ENCODE measurements around the gene UPK1A. TPM values are rescaled to one million over a fixed set of nuclear protein-coding genes. Genes with fewer than 3 reads are reported as not detected.
A peak's percentile ranks its signal among the peaks of the same experiment; 100 is the strongest.

UPK1A gene
- total RNA-seq, 1 donor from 2014 or later, result 0.65 TPM

DNA sequence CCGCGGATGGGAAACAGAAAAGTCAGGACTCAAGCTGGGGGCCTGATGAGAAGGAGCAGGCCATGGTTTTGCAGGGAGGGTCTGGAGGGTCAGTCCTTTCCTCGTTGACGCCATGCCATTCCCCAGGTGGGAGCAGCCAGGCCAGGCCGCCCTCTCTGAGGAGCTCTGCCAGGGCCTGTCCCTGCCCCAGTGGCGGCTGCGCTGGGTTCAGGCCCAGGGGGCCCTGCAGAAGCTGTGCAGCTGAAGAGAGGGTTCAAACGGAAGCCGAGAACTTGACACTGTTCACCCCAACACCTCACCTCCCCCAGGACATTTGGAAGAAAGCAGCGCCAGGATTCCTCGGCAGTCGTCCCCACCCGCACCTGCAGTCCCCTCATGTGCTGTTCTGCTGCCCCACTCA, 43.6 kb upstream of the UPK1A start:
- H3K4me3 Mint-ChIP-seq (ENCODE audit: unreplicated experiment), result no peak overlapping the region
- H3K36me3 Mint-ChIP-seq (ENCODE audit: low read depth), result no peaks in the 10 kb centered on the region
- H3K27ac Mint-ChIP-seq (ENCODE audit: unreplicated experiment), result no peak overlapping the region
- H3K9me3 Mint-ChIP-seq (ENCODE audit: low read depth), result no peaks in the 10 kb centered on the region
- no peaks in the 10 kb centered on the region for H3K27me3 Mint-ChIP-seq (ENCODE audit: low read depth)
- TF ChIP-seq, protein P1, sequence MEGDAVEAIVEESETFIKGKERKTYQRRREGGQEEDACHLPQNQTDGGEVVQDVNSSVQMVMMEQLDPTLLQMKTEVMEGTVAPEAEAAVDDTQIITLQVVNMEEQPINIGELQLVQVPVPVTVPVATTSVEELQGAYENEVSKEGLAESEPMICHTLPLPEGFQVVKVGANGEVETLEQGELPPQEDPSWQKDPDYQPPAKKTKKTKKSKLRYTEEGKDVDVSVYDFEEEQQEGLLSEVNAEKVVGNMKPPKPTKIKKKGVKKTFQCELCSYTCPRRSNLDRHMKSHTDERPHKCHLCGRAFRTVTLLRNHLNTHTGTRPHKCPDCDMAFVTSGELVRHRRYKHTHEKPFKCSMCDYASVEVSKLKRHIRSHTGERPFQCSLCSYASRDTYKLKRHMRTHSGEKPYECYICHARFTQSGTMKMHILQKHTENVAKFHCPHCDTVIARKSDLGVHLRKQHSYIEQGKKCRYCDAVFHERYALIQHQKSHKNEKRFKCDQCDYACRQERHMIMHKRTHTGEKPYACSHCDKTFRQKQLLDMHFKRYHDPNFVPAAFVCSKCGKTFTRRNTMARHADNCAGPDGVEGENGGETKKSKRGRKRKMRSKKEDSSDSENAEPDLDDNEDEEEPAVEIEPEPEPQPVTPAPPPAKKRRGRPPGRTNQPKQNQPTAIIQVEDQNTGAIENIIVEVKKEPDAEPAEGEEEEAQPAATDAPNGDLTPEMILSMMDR (IDR thresholded peaks at IDR 0.05), result no peak
- no peak for DNase-seq (ENCODE audit: low spot score)
- no peaks in the 10 kb centered on the region for H3K4me1 Mint-ChIP-seq (ENCODE audit: low read depth)

DNA sequence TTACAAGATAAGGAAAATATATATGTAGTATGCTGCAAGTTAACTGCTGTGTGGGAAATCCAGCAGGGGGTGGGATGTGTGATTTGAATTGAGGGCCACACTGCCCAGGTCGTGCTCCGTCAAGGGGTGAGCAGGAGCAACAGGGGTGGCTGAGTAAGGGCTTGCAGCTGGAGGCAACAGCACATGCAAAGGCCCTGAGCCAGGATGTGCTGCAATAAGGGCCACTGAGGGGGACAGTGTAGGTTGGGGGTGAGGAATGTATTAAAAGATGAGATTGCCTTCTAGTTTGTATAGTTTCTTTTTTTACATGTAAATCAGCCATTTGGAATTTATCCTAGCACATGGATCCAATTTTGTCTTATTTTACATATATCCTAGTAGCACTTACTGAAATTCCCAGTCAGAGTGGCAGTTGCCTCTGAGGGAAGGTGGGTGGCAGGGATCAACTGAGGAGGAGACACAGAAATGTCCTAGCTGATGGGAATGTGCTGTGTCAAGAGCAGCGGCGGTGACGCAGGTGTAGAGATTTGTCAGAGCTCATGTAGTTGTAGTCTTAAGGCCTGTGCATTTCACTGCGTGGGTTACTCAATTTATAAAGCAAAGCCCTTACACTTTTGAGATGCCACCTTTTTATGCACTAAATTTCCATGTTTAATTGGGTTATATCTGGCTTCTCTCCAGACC, 42.8 kb upstream of the UPK1A start:
- Mint-ChIP-seq H3K36me3 (ENCODE audit: low read depth) (no peaks in the 10 kb centered on the region), H3K4me1 (ENCODE audit: low read depth) (peaks cover 6% of the 10 kb centered on the region), H3K9me3 (ENCODE audit: low read depth) (no peaks in the 10 kb centered on the region), H3K4me3 (ENCODE audit: unreplicated experiment) (no peak overlapping the region), H3K27me3 (ENCODE audit: low read depth) (no peaks in the 10 kb centered on the region), H3K27ac (ENCODE audit: unreplicated experiment) (no peak overlapping the region)
- DNase-seq (ENCODE audit: low spot score), result no peak
- TF ChIP-seq, protein P1 (IDR thresholded peaks at IDR 0.05), result no peak

DNA sequence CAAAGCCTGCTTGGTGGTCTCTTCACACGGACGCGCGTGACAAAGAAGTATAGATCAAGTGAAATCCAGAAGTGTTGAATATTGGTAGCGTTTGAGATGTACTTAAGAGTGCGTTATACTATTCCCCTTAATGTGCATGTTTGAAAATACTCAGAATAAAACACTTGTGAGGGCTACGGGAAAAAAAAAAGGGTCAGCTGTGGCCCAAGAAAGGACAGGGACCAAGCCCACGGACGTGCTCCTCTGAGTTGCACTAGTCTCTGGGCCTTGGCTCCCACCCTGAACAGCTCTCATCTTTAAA, 38.1 kb upstream of the UPK1A start:
- no peak for DNase-seq (ENCODE audit: low spot score)
- Mint-ChIP-seq H3K4me3 (ENCODE audit: unreplicated experiment) (peak overlapping the region; percentile 77), H3K36me3 (ENCODE audit: low read depth) (peaks cover 18% of the 10 kb centered on the region), H3K27me3 (ENCODE audit: low read depth) (no peaks in the 10 kb centered on the region), H3K27ac (ENCODE audit: unreplicated experiment) (peak overlapping the region; percentile 98), H3K4me1 (ENCODE audit: low read depth) (peaks cover 20% of the 10 kb centered on the region), H3K9me3 (ENCODE audit: low read depth) (no peaks in the 10 kb centered on the region)
- TF ChIP-seq, protein P1 (IDR thresholded peaks at IDR 0.05), result no peak

DNA sequence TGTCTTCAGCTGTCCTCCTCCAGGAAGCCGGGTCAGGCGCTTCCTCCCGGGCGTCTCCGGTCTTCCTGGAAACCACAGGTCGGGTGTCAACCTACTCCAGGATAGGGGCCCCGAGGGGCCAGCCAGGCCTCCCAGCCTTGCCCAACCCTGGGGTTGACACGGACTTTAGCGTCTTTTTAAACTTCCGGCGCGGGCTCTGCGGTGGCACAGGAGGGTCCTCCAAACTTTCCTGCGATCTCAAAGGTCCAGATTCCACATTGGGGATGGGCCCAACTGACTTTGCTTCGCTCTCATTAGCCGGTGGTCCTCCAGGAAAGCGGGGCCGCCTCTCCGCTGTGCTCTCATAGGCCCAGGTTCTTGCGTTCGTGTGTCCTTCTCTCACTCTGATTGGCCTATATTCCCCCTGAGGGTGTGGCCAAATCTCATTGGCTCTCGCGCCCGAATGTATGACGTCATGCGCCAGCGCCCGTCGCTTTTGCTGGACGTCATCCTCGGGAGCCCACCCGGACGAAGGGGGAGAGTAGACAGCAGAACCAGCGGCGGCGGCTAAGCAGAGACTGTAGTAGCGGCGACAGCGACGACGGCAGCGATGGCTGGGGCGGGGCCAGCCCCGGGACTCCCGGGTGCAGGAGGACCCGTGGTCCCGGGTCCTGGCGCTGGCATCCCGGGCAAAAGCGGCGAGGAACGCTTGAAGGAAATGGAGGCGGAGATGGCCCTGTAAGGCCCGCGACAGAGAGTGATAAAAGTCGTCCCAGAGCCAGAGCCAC, 37.6 kb upstream of the UPK1A start, which contains the start of gene RBM42:
Gene RBM42, plus strand, starts transcription at position 472 of the 767 bp plus-strand sequence. Its CDS starts 118 bp downstream, at position 590.
- peaks cover 21% of the 10 kb centered on the region for H3K36me3 Mint-ChIP-seq (ENCODE audit: low read depth)
- peaks cover 20% of the 10 kb centered on the region for H3K4me1 Mint-ChIP-seq (ENCODE audit: low read depth)
- H3K9me3 Mint-ChIP-seq (ENCODE audit: low read depth), result no peaks in the 10 kb centered on the region
- no peaks in the 10 kb centered on the region for H3K27me3 Mint-ChIP-seq (ENCODE audit: low read depth)
- TF ChIP-seq, protein P1 (IDR thresholded peaks at IDR 0.05), result no peak
- no peak for DNase-seq (ENCODE audit: low spot score)
- peak within 1 kb of the TSS; percentile 77 for H3K4me3 Mint-ChIP-seq (ENCODE audit: unreplicated experiment)
- peak within 1 kb of the TSS; percentile 98 for H3K27ac Mint-ChIP-seq (ENCODE audit: unreplicated experiment)

DNA sequence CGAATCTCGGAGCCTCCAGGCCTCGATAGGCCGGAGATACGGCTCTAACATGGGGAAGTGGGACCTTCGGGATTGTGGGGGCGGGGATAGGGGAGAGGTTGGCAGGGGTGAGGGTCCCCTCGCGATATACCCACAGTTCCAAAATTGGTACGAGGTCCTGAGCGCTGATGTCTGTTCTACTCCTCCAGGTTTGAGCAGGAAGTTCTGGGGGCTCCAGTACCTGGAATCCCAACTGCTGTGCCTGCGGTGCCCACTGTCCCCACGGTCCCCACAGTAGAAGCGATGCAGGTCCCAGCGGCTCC, 37.0 kb upstream of the UPK1A start:
- TF ChIP-seq, protein P1 (IDR thresholded peaks at IDR 0.05), result no peak
- Mint-ChIP-seq H3K9me3 (ENCODE audit: low read depth) (no peaks in the 10 kb centered on the region), H3K27me3 (ENCODE audit: low read depth) (no peaks in the 10 kb centered on the region), H3K36me3 (ENCODE audit: low read depth) (peaks cover 24% of the 10 kb centered on the region), H3K27ac (ENCODE audit: unreplicated experiment) (peak overlapping the region; percentile 98), H3K4me1 (ENCODE audit: low read depth) (peaks cover 20% of the 10 kb centered on the region), H3K4me3 (ENCODE audit: unreplicated experiment) (peak overlapping the region; percentile 77)
- no peak for DNase-seq (ENCODE audit: low spot score)

All from chondrocyte (in vitro differentiated cells).